ENCODE measurements around the gene UBAP2. TPM values are rescaled to one million over a fixed set of nuclear protein-coding genes. Genes with fewer than 3 reads are reported as not detected.
"Not testable (repeated sequence)": the region's sequence is repeated elsewhere in the genome, so short reads cannot be mapped to it uniquely, and the experiment has no call there.

The UBAP2 gene
- total RNA-seq, 3 donors from 2014 or later, result 21.8 to 32.1 (median 29.8) TPM

GRCh38 chr9:34025062-34025461 lies 23.6 kb downstream of the UBAP2 start:
- Histone ChIP-seq H3K4me1 (no peaks in the 10 kb centered on the region), H3K36me3 (no peaks in the 10 kb centered on the region), H3K4me3 (no peak overlapping the region), H3K9me3 (no peaks in the 10 kb centered on the region), H3K27ac (no peak overlapping the region), H3K27me3 (no peaks in the 10 kb centered on the region)
- no peak for DNase-seq (ENCODE audit: low spot score in 2 of 2)
- intact Hi-C loops (cut with DNase I; ENCODE audit: low total_unique reads), result no loop called here
- TF ChIP-seq POLR2AphosphoS5 (IDR thresholded peaks at IDR 0.05) (no peak), POLR2A (IDR thresholded peaks at IDR 0.05) (no peak), CTCF (IDR thresholded peaks at IDR 0.05) (no peak)

- H3K27me3 ChIP-seq; H3K27ac ChIP-seq; H3K4me3 ChIP-seq; H3K9me3 ChIP-seq; intact Hi-C loops (cut with DNase I; ENCODE audit: low total_unique reads); DNase-seq (ENCODE audit: low spot score in 2 of 2); H3K4me1 ChIP-seq; H3K36me3 ChIP-seq: not testable (repeated sequence)
Observed at GRCh38 chr9:34024476-34024875, 24.2 kb downstream of the UBAP2 start.

- H3K4me1 ChIP-seq, result no peaks in the 10 kb centered on the region
- no peaks in the 10 kb centered on the region for H3K36me3 ChIP-seq
- H3K4me3 ChIP-seq, result no peak overlapping the region
- no peaks in the 10 kb centered on the region for H3K9me3 ChIP-seq
- intact Hi-C loops (cut with DNase I; ENCODE audit: low total_unique reads), result no loop called here
- no peak overlapping the region for H3K27ac ChIP-seq
- no peak for TF ChIP-seq POLR2A (IDR thresholded peaks at IDR 0.05)
- TF ChIP-seq CTCF (IDR thresholded peaks at IDR 0.05), result no peak
- TF ChIP-seq POLR2AphosphoS5 (IDR thresholded peaks at IDR 0.05), result no peak
- DNase-seq (ENCODE audit: low spot score in 2 of 2), result no peak
- H3K27me3 ChIP-seq, result no peaks in the 10 kb centered on the region
Observed at GRCh38 chr9:34016149-34016548, 32.5 kb downstream of the UBAP2 start.

GRCh38 chr9:34010979-34011378 lies 37.7 kb downstream of the UBAP2 start:
- DNase-seq (ENCODE audit: low spot score in 2 of 2), result no peak
- Histone ChIP-seq H3K27ac (no peak overlapping the region), H3K9me3 (no peaks in the 10 kb centered on the region), H3K4me1 (no peaks in the 10 kb centered on the region), H3K4me3 (no peak overlapping the region), H3K27me3 (no peaks in the 10 kb centered on the region), H3K36me3 (no peaks in the 10 kb centered on the region)
- intact Hi-C loops (cut with DNase I; ENCODE audit: low total_unique reads), result no loop called here
- TF ChIP-seq CTCF (IDR thresholded peaks at IDR 0.05) (no peak), POLR2A (IDR thresholded peaks at IDR 0.05) (no peak), POLR2AphosphoS5 (IDR thresholded peaks at IDR 0.05) (no peak)

GRCh38 chr9:34001951-34002350 lies 46.7 kb downstream of the UBAP2 start:
- H3K4me3 ChIP-seq, result no peak overlapping the region
- no peak for DNase-seq (ENCODE audit: low spot score in 2 of 2)
- H3K9me3 ChIP-seq, result no peaks in the 10 kb centered on the region
- TF ChIP-seq POLR2A (IDR thresholded peaks at IDR 0.05) (no peak), POLR2AphosphoS5 (IDR thresholded peaks at IDR 0.05) (no peak), CTCF (IDR thresholded peaks at IDR 0.05) (no peak)
- H3K27me3 ChIP-seq, result no peaks in the 10 kb centered on the region
- H3K4me1 ChIP-seq, result no peaks in the 10 kb centered on the region
- no peak overlapping the region for H3K27ac ChIP-seq
- intact Hi-C loops (cut with DNase I; ENCODE audit: low total_unique reads), result no loop called here
- no peaks in the 10 kb centered on the region for H3K36me3 ChIP-seq

GRCh38 chr9:34001298-34001697 lies 47.4 kb downstream of the UBAP2 start:
- H3K4me1 ChIP-seq, result no peaks in the 10 kb centered on the region
- DNase-seq (ENCODE audit: low spot score in 2 of 2), result no peak
- H3K4me3 ChIP-seq, result no peak overlapping the region
- no peak overlapping the region for H3K27ac ChIP-seq
- intact Hi-C loops (cut with DNase I; ENCODE audit: low total_unique reads), result no loop called here
- H3K27me3 ChIP-seq, result no peaks in the 10 kb centered on the region
- no peak for TF ChIP-seq POLR2AphosphoS5 (IDR thresholded peaks at IDR 0.05)
- TF ChIP-seq CTCF (IDR thresholded peaks at IDR 0.05), result no peak
- H3K9me3 ChIP-seq, result no peaks in the 10 kb centered on the region
- no peaks in the 10 kb centered on the region for H3K36me3 ChIP-seq

Data from breast epithelium (tissue), 4 donors.